RWPE2 (cell line): ENCODE measurements around the gene STYK1.
A peak's percentile ranks its signal among the peaks of the same experiment; 100 is the strongest.

Experiments used
- ATAC-seq: fragments of 200-7000 bp; cut with Tn5 transposase; 3 replicates; pipeline ENCODE4 v1.9.1; 2021; ENCODE audit warnings: low read depth
- DNase-seq: peaks from one replicate; pipeline ENCODE4 v3.0.0-alpha.2; 2020; ENCODE audit warnings: low spot score
- H3K27ac ChIP-seq: fragments of 450-650 bp; 2 replicates; pipeline ENCODE4 v1.5.1; 2017; ENCODE audit warnings: mild to moderate bottlenecking; ENCODE audit not compliant: poor library complexity, severe bottlenecking
- H3K27me3 ChIP-seq: fragments of 250-450 bp; sonication (Bioruptor Pico); 2 replicates; pipeline ENCODE4 v1.5.1; 2021; ENCODE audit warnings: mild to moderate bottlenecking, moderate library complexity; ENCODE audit not compliant: insufficient read depth, poor library complexity, severe bottlenecking
- H3K36me3 ChIP-seq: fragments of 250-450 bp; sonication (Bioruptor Pico); 2 replicates; pipeline ENCODE4 v1.5.1; 2020; ENCODE audit warnings: low read depth, mild to moderate bottlenecking, moderate library complexity
- H3K4me1 ChIP-seq: fragments of 250-450 bp; sonication (Bioruptor Pico); 2 replicates; pipeline ENCODE4 v1.5.1; 2021; ENCODE audit warnings: mild to moderate bottlenecking, moderate library complexity; ENCODE audit not compliant: insufficient read depth, poor library complexity, severe bottlenecking
- H3K4me3 ChIP-seq: fragments of 250-450 bp; sonication (Bioruptor Pico); 2 replicates; pipeline ENCODE4 v1.5.1; 2021; ENCODE audit warnings: mild to moderate bottlenecking, moderate library complexity; ENCODE audit not compliant: severe bottlenecking
- H3K9me3 ChIP-seq: fragments of 250-450 bp; sonication (Bioruptor Pico); 2 replicates; pipeline ENCODE4 v1.5.1; 2021; ENCODE audit warnings: mild to moderate bottlenecking, moderate library complexity; ENCODE audit not compliant: severe bottlenecking
- CTCF ChIP-seq: fragments of 450-650 bp; IDR thresholded peaks from one replicate; pipeline ENCODE4 v1.5.1; 2017; ENCODE audit warnings: mild to moderate bottlenecking, moderate library complexity; ENCODE audit not compliant: poor library complexity, severe bottlenecking

The STYK1 gene

GRCh38 chr12:10610188-10610587 is 63.7 kb downstream of the STYK1 start:
- no peaks in the 10 kb centered on the region for H3K9me3 ChIP-seq
- H3K27ac ChIP-seq, result no peak overlapping the region
- no peaks in the 10 kb centered on the region for H3K27me3 ChIP-seq
- no peaks in the 10 kb centered on the region for H3K4me1 ChIP-seq
- TF ChIP-seq CTCF, result no peak
- no peak overlapping the region for H3K4me3 ChIP-seq
- H3K36me3 ChIP-seq, result peaks cover 26% of the 10 kb centered on the region
- no peak for DNase-seq
- no peak for ATAC-seq

GRCh38 chr12:10607885-10608458 is 65.9 kb downstream of the STYK1 start:
- DNase-seq, result no peak
- H3K36me3 ChIP-seq, result peaks cover 26% of the 10 kb centered on the region
- H3K27me3 ChIP-seq, result no peaks in the 10 kb centered on the region
- no peaks in the 10 kb centered on the region for H3K9me3 ChIP-seq
- H3K4me3 ChIP-seq, result no peak overlapping the region
- H3K4me1 ChIP-seq, result no peaks in the 10 kb centered on the region
- peak; percentile 26 for TF ChIP-seq CTCF
- ATAC-seq, result no peak
- no peak overlapping the region for H3K27ac ChIP-seq

- no peak overlapping the region for H3K4me3 ChIP-seq
- H3K27me3 ChIP-seq, result no peaks in the 10 kb centered on the region
- no peaks in the 10 kb centered on the region for H3K9me3 ChIP-seq
- no peak for ATAC-seq
- no peak for TF ChIP-seq CTCF
- no peak overlapping the region for H3K27ac ChIP-seq
- H3K36me3 ChIP-seq, result peaks cover 2% of the 10 kb centered on the region
- DNase-seq, result no peak
- no peaks in the 10 kb centered on the region for H3K4me1 ChIP-seq
These were observed 72.0 kb downstream of the STYK1 start for GRCh38 chr12:10601860-10602259.

- DNase-seq, result no peak
- ATAC-seq, result no peak
- no peaks in the 10 kb centered on the region for H3K4me1 ChIP-seq
- no peak overlapping the region for H3K27ac ChIP-seq
- no peak overlapping the region for H3K4me3 ChIP-seq
- TF ChIP-seq CTCF, result no peak
- H3K27me3 ChIP-seq, result no peaks in the 10 kb centered on the region
- no peaks in the 10 kb centered on the region for H3K9me3 ChIP-seq
- H3K36me3 ChIP-seq, result no peaks in the 10 kb centered on the region; the same call in 1 of the 2 replicates
These were observed 72.9 kb downstream of the STYK1 start for GRCh38 chr12:10600988-10601387.

- TF ChIP-seq CTCF, result no peak
- H3K4me3 ChIP-seq, result no peak overlapping the region
- H3K36me3 ChIP-seq, result no peaks in the 10 kb centered on the region
These were observed 78.0 kb downstream of the STYK1 start for GRCh38 chr12:10595881-10596280.

More at GRCh38 chr12:10595881-10596280, 78.0 kb downstream of the STYK1 start:
- Histone ChIP-seq H3K9me3 (no peaks in the 10 kb centered on the region), H3K27ac (no peak overlapping the region), H3K27me3 (no peaks in the 10 kb centered on the region), H3K4me1 (no peaks in the 10 kb centered on the region)
- ATAC-seq (no peak), DNase-seq (no peak)
